CD14-positive monocyte (primary cell): ENCODE measurements around the gene CXCL10. TPM values are rescaled to one million over a fixed set of nuclear protein-coding genes. Genes with fewer than 3 reads are reported as not detected.

Experiments used
- DNase-seq, 3 donors: peaks; one replicate each; pipeline ENCODE4 v3.0.0-alpha.2; 2011 to 2022
- H2AFZ ChIP-seq: 2 replicates; pipeline ENCODE4 v1.6.0; 2012; ENCODE audit warnings: mild to moderate bottlenecking, low read depth, low read length, inconsistent platforms; ENCODE audit not compliant: insufficient read depth, poor library complexity, severe bottlenecking
- H3K27ac ChIP-seq, 2 donors: 1 replicate in 1 of 2; 2 replicates in 1 of 2; pipeline ENCODE4 v1.5.1; 2012 to 2013; ENCODE audit warnings: low read length in 2 of 2, control low read depth in 1 of 2, inconsistent platforms in 1 of 2, low read depth in 1 of 2, mild to moderate bottlenecking in 1 of 2
- H3K27me3 ChIP-seq, 2 donors: one replicate each; pipeline versions ENCODE4 v1.6.0 to v1.6.1; 2011 to 2013; ENCODE audit warnings: low read length in 2 of 2; ENCODE audit not compliant: control insufficient read depth in 2 of 2, insufficient read depth in 2 of 2
- H3K36me3 ChIP-seq, 2 donors: replicated peaks in 1 of 2; 1 replicate in 1 of 2; 2 replicates in 1 of 2; pipeline versions ENCODE4 v1.5.1 to v1.6.1; 2012 to 2013; ENCODE audit warnings: low read length in 2 of 2, control low read depth in 1 of 2, inconsistent platforms in 1 of 2, mild to moderate bottlenecking in 1 of 2; ENCODE audit not compliant: insufficient read depth in 2 of 2, control insufficient read depth in 1 of 2
- H3K4me1 ChIP-seq, 2 donors: 1 replicate in 1 of 2; 2 replicates in 1 of 2; pipeline versions ENCODE4 v1.5.1 to v1.6.1; 2012 to 2013; ENCODE audit warnings: low read length in 2 of 2, control low read depth in 1 of 2, inconsistent platforms in 1 of 2, mild to moderate bottlenecking in 1 of 2, moderate library complexity in 1 of 2; ENCODE audit not compliant: insufficient read depth in 2 of 2, control insufficient read depth in 1 of 2
- H3K4me2 ChIP-seq: replicated peaks from 2 replicates; pipeline ENCODE3; 2012; ENCODE audit warnings: low read length, moderate library complexity, mild to moderate bottlenecking; ENCODE audit not compliant: poor library complexity, severe bottlenecking; ENCODE audit errors: extremely low read depth
- H3K4me3 ChIP-seq, 3 experiments: fragments of 200-600 bp in 1 of 3; sonication (generic) in 1 of 3; replicated peaks in 1 of 3; 1 replicate in 2 of 3; 2 replicates in 1 of 3; pipeline ENCODE4 v1.5.1; 2011 to 2013; ENCODE audit warnings: low read length in 3 of 3, mild to moderate bottlenecking in 3 of 3, control low read depth in 2 of 3, low read depth in 2 of 3, inconsistent platforms in 1 of 3, moderate library complexity in 1 of 3
- H3K79me2 ChIP-seq: 2 replicates; pipeline ENCODE4 v1.6.0; 2012; ENCODE audit warnings: mild to moderate bottlenecking, control low read depth, inconsistent platforms, low read length, moderate library complexity; ENCODE audit not compliant: insufficient read depth
- H3K9ac ChIP-seq: 2 replicates; pipeline ENCODE4 v1.6.0; 2017; ENCODE audit warnings: low read length, mild to moderate bottlenecking; ENCODE audit not compliant: insufficient read depth, poor library complexity, severe bottlenecking
- H3K9me3 ChIP-seq, 2 donors: replicated peaks in 1 of 2; 1 replicate in 1 of 2; 2 replicates in 1 of 2; pipeline versions ENCODE4 v1.5.1 to v1.6.1; 2012 to 2013; ENCODE audit warnings: low read length in 2 of 2, control low read depth in 1 of 2; ENCODE audit not compliant: control insufficient read depth in 1 of 2, insufficient read depth in 1 of 2
- H4K20me1 ChIP-seq: 2 replicates; pipeline ENCODE4 v1.6.0; 2012; ENCODE audit warnings: mild to moderate bottlenecking, low read length, control low read depth, moderate library complexity; ENCODE audit not compliant: insufficient read depth
- H3K27ac Mint-ChIP-seq, 7 donors: one replicate each; pipeline ENCODE4 v1.8.0; 2020; ENCODE audit warnings: mild to moderate bottlenecking in 7 of 7, mixed read lengths in 7 of 7, moderate library complexity in 6 of 7, inconsistent platforms in 2 of 7
- H3K27me3 Mint-ChIP-seq, 3 donors: one replicate each; pipeline ENCODE4 v1.8.0; 2021 to 2022; ENCODE audit warnings: low read depth in 3 of 3, mild to moderate bottlenecking in 3 of 3, mixed read lengths in 3 of 3, moderate library complexity in 3 of 3, inconsistent platforms in 1 of 3
- H3K36me3 Mint-ChIP-seq, 2 donors: one replicate each; pipeline ENCODE4 v1.8.0; 2020; ENCODE audit warnings: mixed read lengths in 2 of 2, inconsistent platforms in 1 of 2, mild to moderate bottlenecking in 1 of 2
- H3K4me1 Mint-ChIP-seq: one replicate; pipeline ENCODE4 v1.8.0; 2020; ENCODE audit warnings: mild to moderate bottlenecking, mixed read lengths
- H3K4me3 Mint-ChIP-seq, 2 donors: one replicate each; pipeline ENCODE4 v1.8.0; 2020; ENCODE audit warnings: mild to moderate bottlenecking in 2 of 2, mixed read lengths in 2 of 2, moderate library complexity in 1 of 2
- H3K9me3 Mint-ChIP-seq, 7 donors: one replicate each; pipeline ENCODE4 v1.8.0; 2020 to 2022; ENCODE audit warnings: mixed read lengths in 7 of 7, mild to moderate bottlenecking in 6 of 7, moderate library complexity in 6 of 7, inconsistent platforms in 2 of 7
- CTCF ChIP-seq: fragments of 200-600 bp; IDR thresholded peaks from one replicate; pipeline ENCODE4 v1.8.0; 2022; ENCODE audit warnings: antibody characterized with exemption, mild to moderate bottlenecking
- WGBS: methylation state at CpG from one replicate; pipeline ENCODE4 v1.1.5; 2013; ENCODE audit warnings: missing lambda C conversion rate; ENCODE audit not compliant: insufficient coverage; 5-methylcytosine and 5-hydroxymethylcytosine counted together
- intact Hi-C, 2 donors: fragments of 100-400 bp; cut with micrococcal nuclease; formaldehyde crosslinking; loops; one replicate each; pipeline versions ENCODE4 v1.15.0 to v1.15.1; 2023
- polyA plus RNA-seq, 3 donors: library from polyadenylated mRNA; depleted of rRNA in 1 of 3; unstranded in 2 of 3; stranded (reverse) in 1 of 3; fragments of 300-500 nt in 2 of 3; fragments of >200 nt in 1 of 3; fragmentation: Illumina TruSeq in 2 of 3; gene quantifications; 1 replicate in 2 of 3; 2 replicates in 1 of 3; pipeline ENCODE4 v1.2.3, GENCODE V29; 2012 to 2021

Gene CXCL10
- polyA plus RNA-seq, 3 donors = 5.5 to 16.5 (median 16.3) TPM

GRCh38 chr4:76024065-76024464, 768 bp upstream of the CXCL10 start:
- 13% methylated on average over 4 of the region's 4 CpGs for WGBS
- intact Hi-C loops = no loop called here
- Mint-ChIP-seq H3K27ac (peak overlapping the region in 2 of 7 donors; percentile 26 to 60), H3K36me3 (peaks cover 0 to 2% of the 10 kb centered on the region in 2 donors), H3K9me3 (no peaks in the 10 kb centered on the region), H3K4me1 (peaks cover 60% of the 10 kb centered on the region), H3K27me3 (peaks cover 0 to 4% (median 1%) of the 10 kb centered on the region in 3 donors), H3K4me3 (peak overlapping the region in 1 of 2 donors; percentile 42)
- TF ChIP-seq CTCF = no peak
- peak overlapping the region; percentile 49 for H3K4me2 ChIP-seq
- H3K27me3 ChIP-seq = no peaks in the 10 kb centered on the region
- no peak overlapping the region for H3K9ac ChIP-seq
- no peaks in the 10 kb centered on the region for H3K79me2 ChIP-seq
- no peak overlapping the region for H2AFZ ChIP-seq
- H3K4me1 ChIP-seq = peaks cover 23 to 28% of the 10 kb centered on the region in 2 donors
- H3K36me3 ChIP-seq = no peaks in the 10 kb centered on the region
- H3K4me3 ChIP-seq = peak overlapping the region in 1 of 3 experiments; percentile 39
- DNase-seq = peak in 1 of 3 donors; percentile 30
- H3K9me3 ChIP-seq = no peaks in the 10 kb centered on the region
- H4K20me1 ChIP-seq = no peaks in the 10 kb centered on the region
- no peak overlapping the region for H3K27ac ChIP-seq

- H3K9ac ChIP-seq = no peak overlapping the region
- Mint-ChIP-seq H3K27me3 (peaks cover 0 to 4% (median 1%) of the 10 kb centered on the region in 3 donors), H3K9me3 (no peaks in the 10 kb centered on the region), H3K4me3 (no peak overlapping the region), H3K27ac (peak overlapping the region in 1 of 7 donors; percentile 56), H3K36me3 (peaks cover 0 to 2% of the 10 kb centered on the region in 2 donors), H3K4me1 (peaks cover 46% of the 10 kb centered on the region)
- H3K36me3 ChIP-seq = no peaks in the 10 kb centered on the region
- intact Hi-C loops = no loop called here
- TF ChIP-seq CTCF = no peak
- H3K27me3 ChIP-seq = no peaks in the 10 kb centered on the region
- H4K20me1 ChIP-seq = no peaks in the 10 kb centered on the region
- H3K4me3 ChIP-seq = no peak overlapping the region
- H3K27ac ChIP-seq = no peak overlapping the region
- H3K4me1 ChIP-seq = peaks cover 16 to 17% of the 10 kb centered on the region in 2 donors
- H3K79me2 ChIP-seq = no peaks in the 10 kb centered on the region
- 100% methylated on average over 1 of the region's 2 CpGs for WGBS
- no peak overlapping the region for H3K4me2 ChIP-seq
- no peaks in the 10 kb centered on the region for H3K9me3 ChIP-seq
- no peak overlapping the region for H2AFZ ChIP-seq
- no peak for DNase-seq
These were observed 620 bp downstream of the CXCL10 start for GRCh38 chr4:76022677-76023076.
